Ovary (tissue), 3 donors: ENCODE measurements around the gene PSMA1.

ENCODE experiments used
- EP300 ChIP-seq: sonication (generic); formaldehyde crosslinking; IDR thresholded peaks from one replicate; pipeline ENCODE4 v1.6.1; 2017; ENCODE audit warnings: antibody characterized with exemption
- POLR2A ChIP-seq: fragments of 450-650 bp; IDR thresholded peaks from one replicate; pipeline ENCODE4 v1.6.1; 2017; ENCODE audit warnings: antibody characterized with exemption, mild to moderate bottlenecking, moderate library complexity
- TF ChIP-seq, protein P1 (sequence below), 3 donors: fragments of 450-650 bp in 2 of 3; fragments of 200-600 bp in 1 of 3; IDR thresholded peaks; one replicate each; pipeline versions ENCODE4 v1.5.1 to v1.8.0; 2016 to 2022; ENCODE audit warnings: antibody characterized with exemption in 3 of 3, mild to moderate bottlenecking in 1 of 3
- donor health status: DM: no; HTN: no; CAD: no.

DNA sequence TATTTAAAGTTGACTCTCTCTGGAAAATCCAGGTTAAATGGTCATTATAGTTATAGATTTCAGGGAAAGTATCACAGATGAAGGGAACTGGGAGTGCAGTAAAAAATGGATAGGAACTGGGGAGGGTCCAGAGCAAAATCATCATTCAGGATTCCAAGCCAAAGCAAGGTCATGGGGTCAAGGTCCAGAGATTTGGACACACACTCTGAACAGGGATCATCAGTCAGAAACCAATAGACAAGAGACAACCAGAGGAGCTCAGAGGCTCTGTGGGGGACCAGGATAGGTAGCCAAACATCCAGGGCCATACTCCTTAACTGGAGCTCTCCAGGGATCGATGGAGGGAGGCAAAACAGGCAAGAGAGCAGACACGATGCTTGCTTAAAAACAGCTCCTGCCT lies 27.3 kb upstream of the PSMA1 start:
- TF ChIP-seq, protein P1, sequence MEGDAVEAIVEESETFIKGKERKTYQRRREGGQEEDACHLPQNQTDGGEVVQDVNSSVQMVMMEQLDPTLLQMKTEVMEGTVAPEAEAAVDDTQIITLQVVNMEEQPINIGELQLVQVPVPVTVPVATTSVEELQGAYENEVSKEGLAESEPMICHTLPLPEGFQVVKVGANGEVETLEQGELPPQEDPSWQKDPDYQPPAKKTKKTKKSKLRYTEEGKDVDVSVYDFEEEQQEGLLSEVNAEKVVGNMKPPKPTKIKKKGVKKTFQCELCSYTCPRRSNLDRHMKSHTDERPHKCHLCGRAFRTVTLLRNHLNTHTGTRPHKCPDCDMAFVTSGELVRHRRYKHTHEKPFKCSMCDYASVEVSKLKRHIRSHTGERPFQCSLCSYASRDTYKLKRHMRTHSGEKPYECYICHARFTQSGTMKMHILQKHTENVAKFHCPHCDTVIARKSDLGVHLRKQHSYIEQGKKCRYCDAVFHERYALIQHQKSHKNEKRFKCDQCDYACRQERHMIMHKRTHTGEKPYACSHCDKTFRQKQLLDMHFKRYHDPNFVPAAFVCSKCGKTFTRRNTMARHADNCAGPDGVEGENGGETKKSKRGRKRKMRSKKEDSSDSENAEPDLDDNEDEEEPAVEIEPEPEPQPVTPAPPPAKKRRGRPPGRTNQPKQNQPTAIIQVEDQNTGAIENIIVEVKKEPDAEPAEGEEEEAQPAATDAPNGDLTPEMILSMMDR (IDR thresholded peaks at IDR 0.05): no peak
- TF ChIP-seq EP300 (no peak), POLR2A (no peak)
